Subcutaneous abdominal adipose tissue (tissue), 5 donors: Measurements from ENCODE around the gene SALL4.
"Not testable (repeated sequence)": the region's sequence is repeated elsewhere in the genome, so short reads cannot be mapped to it uniquely, and the experiment has no call there.

Source experiments
- H3K27ac ChIP-seq: one replicate; pipeline ENCODE4 v1.7.0; 2013; ENCODE audit warnings: low read depth, mild to moderate bottlenecking, inconsistent platforms, low read length, moderate library complexity
- H3K27me3 ChIP-seq, 5 donors: one replicate each; pipeline ENCODE4 v1.7.0; 2013; ENCODE audit warnings: low read length in 5 of 5, inconsistent platforms in 1 of 5; ENCODE audit not compliant: control insufficient read depth in 5 of 5, insufficient read depth in 4 of 5
- H3K36me3 ChIP-seq, 5 donors: one replicate each; pipeline ENCODE4 v1.7.0; 2013; ENCODE audit warnings: low read length in 5 of 5; ENCODE audit not compliant: control insufficient read depth in 5 of 5, insufficient read depth in 5 of 5
- H3K4me1 ChIP-seq, 5 donors: one replicate each; pipeline ENCODE4 v1.7.0; 2013; ENCODE audit warnings: low read length in 5 of 5, mild to moderate bottlenecking in 3 of 5, moderate library complexity in 1 of 5; ENCODE audit not compliant: control insufficient read depth in 5 of 5, insufficient read depth in 5 of 5
- H3K4me3 ChIP-seq, 5 donors: one replicate each; pipeline ENCODE4 v1.7.0; 2013; ENCODE audit warnings: low read length in 5 of 5, low read depth in 1 of 5
- H3K9ac ChIP-seq, 5 donors: one replicate each; pipeline ENCODE4 v1.7.0; 2013; ENCODE audit warnings: low read length in 5 of 5, mild to moderate bottlenecking in 4 of 5, moderate library complexity in 3 of 5
- H3K9me3 ChIP-seq, 5 donors: one replicate each; pipeline ENCODE4 v1.7.0; 2013; ENCODE audit warnings: low read length in 5 of 5; ENCODE audit not compliant: control insufficient read depth in 5 of 5
- donor health status: healthy.
- donor health status: healthy.
- donor health status: healthy.
- donor health status: healthy.
- donor health status: healthy.

The SALL4 gene

DNA sequence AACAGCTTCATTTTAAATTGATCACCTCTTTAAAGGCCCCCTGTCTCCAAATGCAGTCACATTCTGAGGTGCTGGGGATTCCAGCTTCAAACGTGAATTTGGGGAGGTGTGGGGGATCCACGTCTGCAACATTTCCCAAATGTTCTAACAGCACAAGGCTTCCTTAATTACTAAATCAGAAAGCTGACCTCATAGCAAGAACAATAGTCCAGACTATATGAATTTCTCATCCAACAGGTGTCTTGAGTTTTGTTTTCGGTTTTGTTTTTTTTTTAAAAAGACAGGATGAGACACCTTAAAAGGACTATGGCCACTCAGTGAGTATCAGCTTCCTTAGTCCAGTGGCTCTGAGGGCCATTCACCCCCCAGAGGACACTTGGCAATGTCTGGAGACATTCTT is 45.7 kb downstream of the SALL4 start:
- no peak overlapping the region for H3K4me3 ChIP-seq
- no peaks in the 10 kb centered on the region for H3K36me3 ChIP-seq
- no peaks in the 10 kb centered on the region for H3K9me3 ChIP-seq
- peak overlapping the region; percentile 74 for H3K27ac ChIP-seq
- H3K4me1 ChIP-seq: peaks cover 0 to 52% (median 27%) of the 10 kb centered on the region in 5 donors
- no peaks in the 10 kb centered on the region for H3K27me3 ChIP-seq
- H3K9ac ChIP-seq: no peak overlapping the region

DNA sequence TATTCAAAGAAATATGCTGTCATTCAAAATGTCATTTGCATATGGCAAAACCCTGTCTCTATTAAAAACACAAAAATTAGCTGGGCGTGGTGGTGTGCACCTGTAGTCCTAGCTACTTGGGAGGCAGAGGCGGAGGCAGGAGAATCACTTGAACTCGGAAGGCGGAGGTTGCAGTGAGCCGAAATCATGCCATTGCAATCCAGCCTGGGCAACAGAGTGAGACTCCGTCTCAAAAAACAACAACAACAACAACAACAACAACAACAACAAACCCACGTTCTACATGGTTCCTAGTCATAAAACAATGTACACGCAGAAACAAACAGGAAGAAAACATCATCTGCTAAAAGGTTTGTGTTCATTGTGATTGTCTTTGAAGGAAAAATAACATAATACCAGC is 49.1 kb downstream of the SALL4 start:
- not testable (repeated sequence) for H3K9me3 ChIP-seq, H3K9ac ChIP-seq, H3K36me3 ChIP-seq, H3K4me3 ChIP-seq, H3K27me3 ChIP-seq
- Histone ChIP-seq H3K4me1 (peaks cover 9 to 43% (median 37%) of the 10 kb centered on the region in 5 donors), H3K27ac (peak overlapping the region; percentile 96)

DNA sequence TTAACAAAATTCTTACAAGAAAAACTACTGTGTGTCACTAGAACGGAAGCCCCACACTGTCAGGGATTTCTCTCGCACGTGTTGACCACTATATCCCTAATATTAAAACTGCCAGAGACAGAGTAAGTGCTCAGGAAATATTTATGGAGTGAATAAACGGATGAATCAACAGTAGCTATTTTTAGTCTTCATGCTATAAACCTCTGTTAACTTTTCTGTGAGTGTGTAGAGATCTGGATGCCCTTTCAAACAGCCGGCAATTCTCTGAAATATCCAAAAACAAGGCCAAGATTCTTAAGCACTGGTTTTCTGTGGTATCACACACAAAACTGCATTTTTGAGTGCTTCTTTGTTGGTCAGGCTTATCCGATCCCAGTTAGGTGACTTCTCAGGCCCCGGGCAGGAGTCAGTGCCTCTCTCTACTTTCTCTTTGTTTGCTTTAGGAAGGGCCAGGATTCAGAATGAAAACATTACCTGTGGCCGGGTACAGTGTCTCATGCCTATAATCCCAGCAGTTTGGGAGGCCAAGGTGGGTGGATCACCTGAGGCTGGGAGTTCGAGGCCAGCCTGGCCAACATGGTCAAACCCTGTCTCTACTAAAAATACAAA is 49.9 kb downstream of the SALL4 start:
- Histone ChIP-seq H3K9me3 (no peaks in the 10 kb centered on the region), H3K9ac (peak overlapping the region in 3 of 5 donors; percentile 23 to 35 (median 34)), H3K27me3 (no peaks in the 10 kb centered on the region), H3K27ac (peak overlapping the region; percentile 96), H3K4me3 (no peak overlapping the region), H3K4me1 (peaks cover 9 to 38% (median 36%) of the 10 kb centered on the region in 5 donors), H3K36me3 (no peaks in the 10 kb centered on the region)

DNA sequence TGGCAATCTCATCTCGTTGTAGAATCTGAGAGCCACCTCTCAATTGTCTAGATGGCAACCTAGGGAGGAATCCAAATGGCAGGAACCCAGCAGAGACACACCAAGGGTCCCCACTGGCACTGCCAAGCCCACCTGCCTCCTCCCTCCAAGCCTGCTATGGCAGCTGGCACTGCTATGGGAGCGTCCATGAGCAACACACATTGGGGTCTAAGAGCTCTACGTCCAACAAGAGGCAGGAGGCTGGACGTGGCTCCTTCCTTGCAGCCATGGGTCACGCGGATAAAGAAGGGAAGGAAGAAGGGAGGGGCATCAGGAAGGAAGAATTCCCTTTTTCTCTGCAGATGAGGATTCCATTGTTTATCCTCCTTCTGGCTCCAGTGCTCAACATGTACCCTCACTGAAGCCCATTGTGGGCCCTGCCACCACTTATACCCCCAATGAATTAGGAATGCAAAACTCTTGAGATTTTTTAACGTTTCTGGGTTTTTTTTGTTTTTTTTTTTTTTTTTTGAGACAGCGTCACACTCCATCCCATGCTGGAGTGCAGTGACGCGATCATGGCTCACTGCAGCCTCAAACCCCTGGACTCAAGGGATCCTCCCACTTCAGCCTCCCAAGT is 51.4 kb downstream of the SALL4 start:
- peak overlapping the region in 4 of 5 donors; percentile 4 to 52 (median 24) for H3K9ac ChIP-seq
- no peaks in the 10 kb centered on the region for H3K27me3 ChIP-seq
- H3K27ac ChIP-seq: peak overlapping the region; percentile 96
- H3K36me3 ChIP-seq: no peaks in the 10 kb centered on the region
- H3K4me1 ChIP-seq: peaks cover 9 to 27% (median 25%) of the 10 kb centered on the region in 5 donors
- no peaks in the 10 kb centered on the region for H3K9me3 ChIP-seq
- peak overlapping the region in 1 of 5 donors; percentile 3 for H3K4me3 ChIP-seq

DNA sequence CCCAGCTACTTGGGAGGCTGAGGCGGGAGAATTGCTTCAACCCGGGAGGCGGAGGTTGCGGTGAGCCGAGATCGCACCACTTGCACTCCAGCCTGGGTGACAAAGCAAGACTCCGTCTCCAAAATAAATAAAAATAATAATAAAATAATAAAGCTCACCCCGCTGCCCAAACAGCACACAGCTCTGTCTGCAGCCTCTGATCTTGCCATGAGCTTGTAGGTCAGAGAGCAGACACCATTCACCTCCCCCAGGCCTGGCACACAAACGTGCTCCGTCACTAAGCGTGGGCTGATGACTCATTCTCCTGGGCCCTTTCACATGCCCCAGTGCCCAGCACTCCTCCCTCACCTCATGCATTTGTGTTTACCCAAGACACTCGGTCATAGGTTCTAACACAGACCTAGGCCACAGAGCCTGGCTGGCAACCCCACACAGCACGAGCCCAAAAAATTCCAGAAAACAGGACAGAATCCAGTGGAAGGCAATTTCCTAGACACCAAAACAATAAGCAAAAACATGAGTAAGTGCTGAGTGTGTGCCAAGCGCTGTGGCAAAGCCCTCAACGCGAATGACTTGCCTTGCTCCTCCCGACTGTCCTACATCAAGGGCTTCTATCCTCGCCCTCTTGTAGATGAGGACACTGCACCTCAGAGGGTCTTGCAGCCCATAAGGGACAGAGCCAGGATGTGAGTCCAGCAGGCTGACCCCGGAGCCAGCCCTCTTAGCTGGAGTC is 52.1 kb downstream of the SALL4 start:
- Histone ChIP-seq H3K36me3 (no peaks in the 10 kb centered on the region), H3K9me3 (peaks cover 0 to 3% (median 0%) of the 10 kb centered on the region in 5 donors), H3K4me3 (peak overlapping the region in 1 of 5 donors; percentile 24), H3K27ac (peak overlapping the region; percentile 96), H3K27me3 (no peaks in the 10 kb centered on the region), H3K4me1 (peaks cover 9 to 27% (median 25%) of the 10 kb centered on the region in 5 donors), H3K9ac (peak overlapping the region in 4 of 5 donors; percentile 4 to 75 (median 46))

DNA sequence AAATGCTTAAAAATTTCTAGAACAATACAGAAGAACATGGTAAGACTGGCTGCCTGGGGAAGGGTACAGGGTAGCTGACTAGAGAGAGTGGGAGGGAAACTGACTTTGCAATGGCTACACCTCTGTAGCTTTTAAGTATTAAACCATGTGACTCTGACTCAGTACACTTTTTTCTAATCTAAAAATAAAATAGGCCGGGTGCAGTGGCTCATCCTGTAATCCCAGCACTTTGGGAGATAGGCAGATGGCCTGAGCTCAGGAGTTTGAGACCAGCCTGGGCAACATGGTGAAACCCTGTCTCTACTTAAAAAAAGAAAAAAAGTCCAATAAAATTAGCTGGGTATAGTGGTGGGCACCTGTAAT is 52.7 kb downstream of the SALL4 start:
- no peak overlapping the region for H3K4me3 ChIP-seq
- peak overlapping the region in 2 of 5 donors; percentile 57 to 75 for H3K9ac ChIP-seq
- H3K36me3 ChIP-seq: no peaks in the 10 kb centered on the region
- H3K27me3 ChIP-seq: no peaks in the 10 kb centered on the region
- H3K27ac ChIP-seq: peak overlapping the region; percentile 96
- H3K4me1 ChIP-seq: peaks cover 9 to 27% (median 25%) of the 10 kb centered on the region in 5 donors
- peaks cover 0 to 3% (median 0%) of the 10 kb centered on the region in 5 donors for H3K9me3 ChIP-seq

DNA sequence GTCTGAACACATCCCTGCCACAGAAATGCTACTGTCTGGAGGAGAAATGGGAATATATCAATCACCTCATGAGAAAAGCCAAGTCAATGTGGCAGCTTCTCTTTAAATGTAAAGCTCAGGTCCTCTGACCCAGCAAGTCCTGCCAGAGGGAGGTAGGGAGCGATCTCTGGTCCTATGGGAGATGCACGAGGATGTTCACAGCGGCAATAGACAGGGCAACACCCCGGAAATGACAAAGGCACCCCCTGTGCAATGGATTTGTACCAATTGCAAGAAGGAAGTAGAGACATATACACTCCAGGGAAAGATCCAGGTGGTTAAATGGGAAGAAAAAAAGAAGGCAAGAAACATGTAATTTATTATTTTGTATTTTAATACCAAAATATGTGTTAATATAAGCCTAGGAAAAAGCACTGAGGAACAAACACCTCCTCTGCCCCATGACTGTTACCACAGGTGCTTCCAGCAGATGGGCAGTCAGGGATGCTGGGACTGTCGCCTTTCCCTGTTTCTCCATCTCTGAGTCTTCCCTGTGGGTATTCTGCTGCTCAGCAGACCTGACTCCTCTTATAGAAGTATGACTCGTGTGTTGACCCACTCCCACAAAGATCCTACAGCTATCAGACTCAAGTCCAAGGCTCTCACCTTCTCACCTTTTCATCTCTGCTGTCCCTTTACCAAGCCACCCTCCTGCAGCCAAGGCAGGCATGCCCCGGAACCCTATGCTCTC is 55.0 kb downstream of the SALL4 start:
- Histone ChIP-seq H3K36me3 (no peaks in the 10 kb centered on the region), H3K4me1 (peaks cover 9 to 39% (median 33%) of the 10 kb centered on the region in 5 donors), H3K4me3 (no peak overlapping the region), H3K27ac (peak overlapping the region; percentile 96), H3K9me3 (peaks cover 0 to 3% (median 0%) of the 10 kb centered on the region in 5 donors), H3K27me3 (no peaks in the 10 kb centered on the region), H3K9ac (no peak overlapping the region)

DNA sequence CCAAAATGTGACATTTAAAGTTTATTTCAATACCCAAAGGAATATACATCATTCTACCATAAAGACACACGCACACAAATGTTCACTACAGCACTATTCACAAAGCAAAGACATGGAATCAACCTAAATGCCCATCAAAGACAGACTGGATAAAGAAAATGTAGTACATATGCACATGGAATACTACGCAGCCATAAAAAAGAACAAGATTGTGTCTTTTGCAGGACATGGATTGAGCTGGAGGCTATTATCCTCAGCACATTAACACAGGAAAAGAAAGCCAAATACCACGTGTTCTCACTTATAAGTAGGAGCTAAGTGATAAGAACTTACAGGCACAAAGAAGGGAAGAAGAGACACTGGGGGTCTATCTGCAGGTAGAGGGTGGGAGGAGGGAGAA is 56.5 kb downstream of the SALL4 start:
- peaks cover 8 to 41% (median 34%) of the 10 kb centered on the region in 5 donors for H3K4me1 ChIP-seq
- peak overlapping the region in 1 of 5 donors; percentile 51 for H3K9ac ChIP-seq
- H3K9me3 ChIP-seq: peaks cover 0 to 3% (median 0%) of the 10 kb centered on the region in 5 donors
- no peaks in the 10 kb centered on the region for H3K27me3 ChIP-seq
- H3K36me3 ChIP-seq: no peaks in the 10 kb centered on the region
- H3K4me3 ChIP-seq: no peak overlapping the region
- H3K27ac ChIP-seq: peak overlapping the region; percentile 87

DNA sequence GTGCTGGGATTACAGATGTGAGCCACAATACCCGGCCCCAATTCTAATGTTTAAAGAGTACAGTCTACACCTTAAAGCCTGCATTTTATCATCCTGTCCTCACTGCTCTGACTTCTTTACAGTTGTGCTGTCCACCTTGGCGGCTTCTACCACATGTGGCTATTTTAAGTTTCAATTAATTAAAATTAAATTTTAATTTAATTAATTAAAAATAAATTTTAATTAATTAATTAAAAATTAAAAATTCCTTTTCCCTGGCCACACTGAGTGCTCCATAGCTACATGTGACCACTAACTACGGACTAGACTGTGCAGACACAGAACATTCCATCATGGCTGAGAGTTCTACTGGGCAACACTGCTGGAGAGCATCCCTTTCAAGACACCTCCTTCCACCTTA is 61.5 kb downstream of the SALL4 start:
- Histone ChIP-seq H3K27me3 (no peaks in the 10 kb centered on the region), H3K9ac (no peak overlapping the region), H3K4me1 (peaks cover 6 to 37% (median 25%) of the 10 kb centered on the region in 5 donors)

More for the DNA sequence above, 61.5 kb downstream of the SALL4 start:
- H3K36me3 ChIP-seq: no peaks in the 10 kb centered on the region
- no peak overlapping the region for H3K4me3 ChIP-seq
- H3K9me3 ChIP-seq: peaks cover 0 to 3% (median 0%) of the 10 kb centered on the region in 5 donors
- H3K27ac ChIP-seq: no peak overlapping the region
